Hepatocyte (in vitro differentiated cells): ENCODE measurements around the gene DNPEP.
"Not testable (repeated sequence)": the region's sequence is repeated elsewhere in the genome, so short reads cannot be mapped to it uniquely, and the experiment has no call there.

ENCODE experiments used
- EZH2 ChIP-seq: fragments of 200-600 bp; sonication (generic); IDR thresholded peaks from 2 replicates; pipeline ENCODE4 v1.6.1; 2016; ENCODE audit warnings: antibody characterized with exemption, mild to moderate bottlenecking, borderline replicate concordance
- TF ChIP-seq, protein P1 (sequence below): fragments of 200-600 bp; sonication (generic); IDR thresholded peaks from 2 replicates; pipeline ENCODE4 v1.5.1; 2016; ENCODE audit warnings: antibody characterized with exemption, mild to moderate bottlenecking; ENCODE audit not compliant: poor library complexity

DNA sequence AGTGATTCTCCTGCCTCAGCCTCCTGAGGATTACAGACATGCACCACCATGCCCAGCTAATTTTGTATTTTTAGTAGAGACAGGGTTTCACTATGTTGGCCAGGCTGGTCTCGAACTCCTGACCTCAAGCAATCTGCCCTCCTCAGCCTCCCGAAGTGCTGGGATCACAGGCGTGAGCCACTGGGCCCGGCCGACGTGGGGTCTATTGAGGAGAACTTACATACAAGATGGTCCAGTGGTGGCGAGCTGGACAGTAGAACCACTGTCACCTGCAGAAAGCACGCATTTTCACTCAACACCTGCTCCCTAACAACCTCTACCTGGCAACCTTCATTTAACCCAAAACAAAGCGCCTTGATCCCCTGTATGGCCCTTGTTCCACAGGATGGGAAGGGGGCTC lies 7.3 kb upstream of the DNPEP start:
- TF ChIP-seq, protein P1, sequence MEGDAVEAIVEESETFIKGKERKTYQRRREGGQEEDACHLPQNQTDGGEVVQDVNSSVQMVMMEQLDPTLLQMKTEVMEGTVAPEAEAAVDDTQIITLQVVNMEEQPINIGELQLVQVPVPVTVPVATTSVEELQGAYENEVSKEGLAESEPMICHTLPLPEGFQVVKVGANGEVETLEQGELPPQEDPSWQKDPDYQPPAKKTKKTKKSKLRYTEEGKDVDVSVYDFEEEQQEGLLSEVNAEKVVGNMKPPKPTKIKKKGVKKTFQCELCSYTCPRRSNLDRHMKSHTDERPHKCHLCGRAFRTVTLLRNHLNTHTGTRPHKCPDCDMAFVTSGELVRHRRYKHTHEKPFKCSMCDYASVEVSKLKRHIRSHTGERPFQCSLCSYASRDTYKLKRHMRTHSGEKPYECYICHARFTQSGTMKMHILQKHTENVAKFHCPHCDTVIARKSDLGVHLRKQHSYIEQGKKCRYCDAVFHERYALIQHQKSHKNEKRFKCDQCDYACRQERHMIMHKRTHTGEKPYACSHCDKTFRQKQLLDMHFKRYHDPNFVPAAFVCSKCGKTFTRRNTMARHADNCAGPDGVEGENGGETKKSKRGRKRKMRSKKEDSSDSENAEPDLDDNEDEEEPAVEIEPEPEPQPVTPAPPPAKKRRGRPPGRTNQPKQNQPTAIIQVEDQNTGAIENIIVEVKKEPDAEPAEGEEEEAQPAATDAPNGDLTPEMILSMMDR: not testable (repeated sequence)
- not testable (repeated sequence) for TF ChIP-seq EZH2
